ENCODE measurements around the gene SLC22A4. TPM values are rescaled to one million over a fixed set of nuclear protein-coding genes. Genes with fewer than 3 reads are reported as not detected.

Gene SLC22A4
- total and polyA plus RNA-seq, 2 of the 8 experiments (the other 6 are each of a cell fraction or from before 2014, with no cell fraction given): 0.45 to 0.60 TPM

DNA sequence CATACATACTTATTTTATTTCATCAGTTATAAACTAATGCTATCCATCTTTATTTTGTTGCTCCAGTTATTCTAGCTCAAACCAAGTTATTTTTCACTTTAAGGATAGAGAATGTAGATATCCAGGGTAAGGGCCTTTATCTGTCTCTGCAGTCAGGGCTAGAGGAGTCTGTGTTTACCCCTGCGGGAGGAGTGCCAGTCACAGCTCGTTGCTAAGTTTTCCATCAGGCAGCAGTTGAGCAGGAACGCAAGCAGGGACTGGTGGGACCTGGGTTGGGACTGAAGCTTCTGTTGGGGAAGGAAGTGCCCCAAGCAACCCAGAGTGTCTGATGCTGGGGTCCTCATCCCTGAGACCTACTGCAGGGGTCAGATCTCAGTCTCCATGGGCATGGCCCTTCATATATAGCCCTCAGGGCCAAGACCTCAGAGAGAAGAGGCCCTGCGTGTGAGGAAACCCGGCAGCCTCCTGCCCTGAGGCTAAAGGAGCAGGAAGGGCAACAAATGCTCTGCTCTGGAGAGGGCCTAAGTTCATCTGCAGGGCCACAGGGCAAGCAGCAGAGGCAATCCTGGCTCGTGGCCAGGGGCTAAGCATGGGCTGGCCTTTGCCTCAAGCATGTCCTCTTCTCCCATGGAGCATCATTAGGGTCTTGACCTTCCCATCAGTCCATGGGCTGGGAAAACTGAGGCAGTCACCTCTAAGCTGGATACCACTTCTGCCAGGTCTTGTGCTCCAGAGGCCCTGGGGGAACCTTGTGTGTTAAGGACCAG, 6.6 kb downstream of the SLC22A4 start:
- Histone ChIP-seq H3K27ac (ENCODE audit: low read depth, low read length) (no peak overlapping the region), H2AFZ (ENCODE audit: low read length) (no peak overlapping the region), H4K8ac (ENCODE audit: extremely low read depth, insufficient read depth, low read length) (no peak overlapping the region; the same call in 1 of the 2 replicates), H2BK15ac (ENCODE audit: low read length) (no peak overlapping the region), H3K9ac (replicated peaks in 1 of 4; ENCODE audit: extremely low read depth in 1 of 4, low read depth in 3 of 4, low read length in 3 of 4) (no peak overlapping the region), H2BK20ac (ENCODE audit: low read length) (no peak overlapping the region), H3K56ac (replicated peaks; ENCODE audit: insufficient read length, low read depth, low read length) (no peak overlapping the region), H3K4ac (replicated peaks; ENCODE audit: insufficient read length, low read depth, low read length) (no peak overlapping the region), H3K79me2 (ENCODE audit: control insufficient read depth in 1 of 2, insufficient read depth in 2 of 2, low read length in 2 of 2) (no peaks in the 10 kb centered on the region), H3K36me3 (ENCODE audit: control insufficient read depth in 2 of 4, insufficient read depth in 4 of 4, low read length in 3 of 4) (no peaks in the 10 kb centered on the region), H2BK5ac (ENCODE audit: low read depth, low read length) (no peak overlapping the region), H3K4me3 (ENCODE audit: extremely low read depth in 1 of 4, insufficient read depth in 2 of 4, low read depth in 3 of 4, low read length in 4 of 4) (no peak overlapping the region), H2AK5ac (ENCODE audit: low read depth, low read length) (no peak overlapping the region), H3K27me3 (replicated peaks in 1 of 4; ENCODE audit: control insufficient read depth in 3 of 4, extremely low read depth in 1 of 4, insufficient read depth in 3 of 4, low read length in 3 of 4) (peaks cover 0 to 5% (median 2%) of the 10 kb centered on the region in 4 experiments; a peak in 6 of 7 replicates), H3K4me2 (ENCODE audit: insufficient read depth in 1 of 2, low read depth in 2 of 2, low read length in 2 of 2) (no peak overlapping the region), H3K23ac (ENCODE audit: insufficient read length) (no peak overlapping the region), H2BK12ac (ENCODE audit: low read depth, low read length) (no peak overlapping the region), H3K14ac (ENCODE audit: insufficient read length) (no peak overlapping the region), H3K79me1 (ENCODE audit: low read depth, low read length) (no peaks in the 10 kb centered on the region), H3K9me3 (ENCODE audit: insufficient read depth in 2 of 2, low read depth in 1 of 2, low read length in 1 of 2) (no peaks in the 10 kb centered on the region), H2BK120ac (replicated peaks; ENCODE audit: low read depth, low read length) (no peak overlapping the region), H4K20me1 (replicated peaks in 1 of 2; ENCODE audit: control insufficient read depth in 1 of 2, insufficient read depth in 2 of 2, low read length in 2 of 2) (no peaks in the 10 kb centered on the region), H4K91ac (replicated peaks; ENCODE audit: insufficient read length, low read length) (no peak overlapping the region), H4K5ac (ENCODE audit: insufficient read length, low read depth, low read length) (no peak overlapping the region), H3K4me1 (replicated peaks in 1 of 4; ENCODE audit: control insufficient read depth in 3 of 4, insufficient read depth in 4 of 4, low read length in 3 of 4) (peaks cover 0 to 2% (median 0%) of the 10 kb centered on the region in 4 experiments; a peak in 1 of 7 replicates), H3K18ac (ENCODE audit: extremely low read depth, low read length) (no peak overlapping the region), H3K23me2 (ENCODE audit: low read depth, low read length) (no peaks in the 10 kb centered on the region)
- FAIRE-seq: no peak
- 86% methylated on average over 6 of the region's 6 CpGs; no CpG with 5 or more reads in 1 of the 2 experiments for WGBS, 2 experiments (ENCODE audit: extremely low coverage in 1 of 2, insufficient coverage in 1 of 2, insufficient read length in 1 of 2, insufficient replicate concordance in 2 of 2, low coverage in 1 of 2, low lambda C conversion rate in 2 of 2, missing lambda C conversion rate in 1 of 2)
- DNase-seq (ENCODE audit: low read depth in 1 of 2, low spot score in 2 of 2): no peak
- CTCF ChIA-PET (ENCODE audit: partially characterized antibody): interaction anchor here (0.6 to 1.2 kb wide), 8 partner anchors 9 to 1584 kb away, joined by 3 read pairs; no protein-coding TSS in a partner anchor
- POLR2A ChIA-PET (ENCODE audit: partially characterized antibody): no interaction called here
- TF ChIP-seq, protein P1, sequence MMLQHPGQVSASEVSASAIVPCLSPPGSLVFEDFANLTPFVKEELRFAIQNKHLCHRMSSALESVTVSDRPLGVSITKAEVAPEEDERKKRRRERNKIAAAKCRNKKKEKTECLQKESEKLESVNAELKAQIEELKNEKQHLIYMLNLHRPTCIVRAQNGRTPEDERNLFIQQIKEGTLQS (IDR thresholded peaks at IDR 0.05; ENCODE audit: insufficient read depth, low read depth, low read length): no peak
- TF ChIP-seq POLR2AphosphoS5 (IDR thresholded peaks at IDR 0.05; ENCODE audit: low read depth, low read length): no peak
- no peak for TF ChIP-seq RNF2 (IDR thresholded peaks at IDR 0.05; ENCODE audit: borderline replicate concordance, low read depth, low read length, missing control alignments, poor library complexity, severe bottlenecking)
- no peak for TF ChIP-seq KDM5A (IDR thresholded peaks at IDR 0.05; ENCODE audit: low read length)
- TF ChIP-seq FOSL1 (IDR thresholded peaks at IDR 0.05; ENCODE audit: insufficient read depth, low read depth, low read length): no peak

Measured in H1 (cell line).